Parathyroid adenoma (tissue), 2 donors: ENCODE results near the gene HIPK4.

Experiments
- H2AFZ ChIP-seq: fragments of 300-600 bp; sonication (generic); one replicate; pipeline ENCODE4 v1.7.0; 2017; ENCODE audit warnings: antibody characterized with exemption, mild to moderate bottlenecking
- H3K27ac ChIP-seq: fragments of 300-600 bp; sonication (generic); one replicate; pipeline ENCODE4 v1.7.0; 2017
- H3K27me3 ChIP-seq: fragments of 300-600 bp; sonication (generic); one replicate; pipeline ENCODE4 v1.7.0; 2017; ENCODE audit warnings: low read length; ENCODE audit not compliant: control insufficient read depth, insufficient read depth
- H3K36me3 ChIP-seq: fragments of 300-600 bp; sonication (generic); one replicate; pipeline ENCODE4 v1.7.0; 2017; ENCODE audit warnings: low read length; ENCODE audit not compliant: control insufficient read depth, insufficient read depth
- H3K4me1 ChIP-seq: fragments of 300-600 bp; sonication (generic); one replicate; pipeline ENCODE4 v1.7.0; 2017; ENCODE audit warnings: control low read depth
- H3K4me2 ChIP-seq: fragments of 300-600 bp; sonication (generic); one replicate; pipeline ENCODE4 v1.7.0; 2017; ENCODE audit warnings: low read length
- H3K4me3 ChIP-seq: fragments of 300-600 bp; sonication (generic); one replicate; pipeline ENCODE4 v1.7.0; 2017; ENCODE audit warnings: low read depth, low read length
- H3K79me2 ChIP-seq: fragments of 300-600 bp; sonication (generic); one replicate; pipeline ENCODE4 v1.7.0; 2017; ENCODE audit warnings: control low read depth
- H3K9ac ChIP-seq: fragments of 300-600 bp; sonication (generic); one replicate; pipeline ENCODE4 v1.7.0; 2017; ENCODE audit warnings: mild to moderate bottlenecking
- H3K9me3 ChIP-seq: fragments of 300-600 bp; sonication (generic); one replicate; pipeline ENCODE4 v1.7.0; 2017; ENCODE audit warnings: low read length; ENCODE audit not compliant: control insufficient read depth
- CTCF ChIP-seq: fragments of 300-600 bp; sonication (generic); IDR thresholded peaks from one replicate; pipeline ENCODE4 v1.7.0; 2017; ENCODE audit warnings: antibody characterized with exemption, mild to moderate bottlenecking
- donor health status: primary hyperparathyroidism.

HIPK4 gene

GRCh38 chr19:40363069-40363468 is 26.9 kb downstream of the HIPK4 start:
- no peak overlapping the region for H3K4me2 ChIP-seq
- H3K36me3 ChIP-seq = no peaks in the 10 kb centered on the region
- no peak for TF ChIP-seq CTCF
- H3K27ac ChIP-seq = no peak overlapping the region
- no peaks in the 10 kb centered on the region for H3K9me3 ChIP-seq
- no peak overlapping the region for H2AFZ ChIP-seq
- peaks cover 4% of the 10 kb centered on the region for H3K4me1 ChIP-seq
- no peak overlapping the region for H3K9ac ChIP-seq
- peaks cover 4% of the 10 kb centered on the region for H3K79me2 ChIP-seq
- no peaks in the 10 kb centered on the region for H3K27me3 ChIP-seq
- no peak overlapping the region for H3K4me3 ChIP-seq

DNA sequence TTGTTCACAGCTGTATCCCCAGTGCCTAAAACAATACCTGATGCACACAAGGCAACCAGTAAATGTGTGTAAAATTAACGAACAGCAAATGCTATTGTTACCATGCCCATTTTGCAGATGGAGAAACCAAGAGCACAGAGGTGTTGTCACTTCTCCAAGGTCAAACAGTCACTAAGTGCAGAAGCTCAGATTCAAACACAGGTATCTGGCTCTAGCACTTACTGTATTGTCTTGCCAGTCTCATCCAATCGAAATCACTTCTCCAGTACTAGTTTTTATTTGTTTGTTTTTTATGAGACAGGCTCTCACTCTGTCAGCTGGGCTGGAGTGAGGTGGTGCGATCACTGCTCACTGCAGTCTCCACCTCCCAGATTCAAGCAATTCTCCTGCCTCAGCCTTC is 27.8 kb downstream of the HIPK4 start:
- no peak for TF ChIP-seq CTCF
- Histone ChIP-seq H2AFZ (no peak overlapping the region), H3K9me3 (no peaks in the 10 kb centered on the region), H3K4me1 (peaks cover 4% of the 10 kb centered on the region), H3K4me2 (no peak overlapping the region), H3K4me3 (no peak overlapping the region), H3K27ac (no peak overlapping the region), H3K79me2 (peaks cover 6% of the 10 kb centered on the region), H3K27me3 (no peaks in the 10 kb centered on the region), H3K9ac (no peak overlapping the region), H3K36me3 (no peaks in the 10 kb centered on the region)

DNA sequence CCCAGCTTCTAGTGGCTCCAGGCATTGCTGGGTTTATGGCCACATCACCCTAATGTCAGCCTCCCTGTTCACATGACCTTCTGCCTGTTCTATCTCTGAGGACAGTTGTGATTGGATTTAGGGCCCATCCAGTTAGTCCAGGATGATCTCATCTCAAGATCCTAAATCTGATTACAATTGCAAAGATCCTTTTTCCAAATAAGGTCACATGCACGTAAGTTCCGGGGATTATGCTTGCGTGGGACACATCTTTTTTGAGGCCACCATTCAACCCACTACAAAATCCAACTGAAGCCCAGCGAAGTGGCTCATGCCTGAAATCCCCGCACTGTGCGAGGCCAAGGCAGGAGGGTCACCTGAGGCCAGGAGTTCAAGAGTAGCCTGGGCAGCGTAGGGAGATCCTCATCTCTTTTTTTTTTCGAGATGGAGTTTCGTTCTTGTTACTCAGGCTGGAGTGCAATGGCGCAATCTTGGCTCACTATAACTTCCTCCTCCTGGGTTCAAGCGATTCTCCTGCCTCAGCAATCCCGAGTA is 29.2 kb downstream of the HIPK4 start:
- H3K36me3 ChIP-seq = no peaks in the 10 kb centered on the region
- H2AFZ ChIP-seq = no peak overlapping the region
- no peak for TF ChIP-seq CTCF
- H3K9me3 ChIP-seq = no peaks in the 10 kb centered on the region
- H3K4me2 ChIP-seq = no peak overlapping the region
- H3K27ac ChIP-seq = no peak overlapping the region
- H3K4me3 ChIP-seq = no peak overlapping the region
- H3K79me2 ChIP-seq = peaks cover 15% of the 10 kb centered on the region
- no peaks in the 10 kb centered on the region for H3K27me3 ChIP-seq
- no peak overlapping the region for H3K9ac ChIP-seq
- peaks cover 4% of the 10 kb centered on the region for H3K4me1 ChIP-seq

GRCh38 chr19:40360020-40360707 is 29.8 kb downstream of the HIPK4 start:
- Histone ChIP-seq H3K4me1 (peaks cover 4% of the 10 kb centered on the region), H3K9me3 (no peaks in the 10 kb centered on the region), H3K27me3 (no peaks in the 10 kb centered on the region), H2AFZ (no peak overlapping the region), H3K9ac (no peak overlapping the region), H3K27ac (no peak overlapping the region), H3K79me2 (peaks cover 19% of the 10 kb centered on the region), H3K4me2 (no peak overlapping the region), H3K36me3 (no peaks in the 10 kb centered on the region), H3K4me3 (no peak overlapping the region)
- TF ChIP-seq CTCF = no peak

DNA sequence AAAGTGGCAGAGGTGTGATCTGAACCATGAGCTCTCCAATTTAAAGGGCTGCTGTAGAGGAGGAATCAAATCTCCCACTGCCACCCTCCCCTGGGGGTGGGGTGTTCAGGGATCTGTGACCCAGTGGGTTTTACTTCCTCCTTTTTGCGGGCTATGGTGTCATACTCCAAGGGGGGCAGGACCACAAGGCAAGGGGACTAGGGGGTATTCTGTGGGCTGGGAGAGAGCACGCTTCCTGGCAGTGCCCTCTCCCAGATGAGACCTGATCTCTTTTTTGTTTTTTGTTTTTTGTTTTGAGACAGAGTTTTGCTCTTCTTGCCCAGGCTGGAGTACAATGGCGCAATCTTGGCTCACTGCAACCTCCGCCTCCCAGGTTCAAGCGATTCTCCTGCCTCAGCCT is 31.2 kb downstream of the HIPK4 start:
- Histone ChIP-seq H2AFZ (no peak overlapping the region), H3K9ac (no peak overlapping the region), H3K4me3 (no peak overlapping the region), H3K4me1 (peaks cover 4% of the 10 kb centered on the region), H3K27ac (no peak overlapping the region), H3K27me3 (no peaks in the 10 kb centered on the region), H3K4me2 (no peak overlapping the region), H3K36me3 (no peaks in the 10 kb centered on the region), H3K9me3 (no peaks in the 10 kb centered on the region), H3K79me2 (peaks cover 30% of the 10 kb centered on the region)
- no peak for TF ChIP-seq CTCF
